Head of caudate nucleus (tissue), 42 donors: ENCODE data around the gene POGLUT3.

Experiments used
- DNase-seq, 42 donors: peaks; one replicate each; pipeline versions ENCODE4 v3.0.0 to v3.0.0-alpha.2; 2020 to 2021; ENCODE audit warnings: mixed read lengths in 7 of 42
- intact Hi-C: fragments of 100-400 bp; cut with DNase I; formaldehyde crosslinking; loops from one replicate; pipeline ENCODE4 v1.15.0; 2022

Gene POGLUT3

GRCh38 chr11:108453207-108453835 is 44.9 kb downstream of the POGLUT3 start:
- intact Hi-C loops, result no loop called here
- no peak for DNase-seq
